A549 (cell line): ENCODE results near the gene THEM5.

Source experiments
- CHD4 ChIP-seq: fragments of 200-600 bp; sonication (generic); IDR thresholded peaks from 2 replicates; pipeline ENCODE4 v1.6.1; 2016; ENCODE audit warnings: antibody characterized with exemption, mild to moderate bottlenecking, borderline replicate concordance
- PHF8 ChIP-seq: fragments of 200-600 bp; sonication (generic); IDR thresholded peaks from 2 replicates; pipeline ENCODE4 v1.6.1; 2016; ENCODE audit warnings: low read depth, mild to moderate bottlenecking, antibody characterized with exemption, moderate library complexity, borderline replicate concordance
- TP53 ChIP-seq: fragments of 250-450 bp; sonication (Bioruptor Pico); IDR thresholded peaks from 2 replicates; pipeline ENCODE4 v1.5.0; 2021; ENCODE audit warnings: mild to moderate bottlenecking, moderate library complexity
- TF ChIP-seq, protein P1 (sequence below): fragments of >200 bp; sonication (Bioruptor Twin); formaldehyde crosslinking; IDR thresholded peaks from 3 replicates; pipeline ENCODE4 v1.5.1; 2016
- TF ChIP-seq, protein P2 (sequence below): IDR thresholded peaks from 2 replicates; pipeline ENCODE4 v1.6.1; 2012

- TF ChIP-seq TP53 (CRISPR knock-in tag) (no peak), CHD4 (no peak), PHF8 (no peak)
- TF ChIP-seq, protein P1, sequence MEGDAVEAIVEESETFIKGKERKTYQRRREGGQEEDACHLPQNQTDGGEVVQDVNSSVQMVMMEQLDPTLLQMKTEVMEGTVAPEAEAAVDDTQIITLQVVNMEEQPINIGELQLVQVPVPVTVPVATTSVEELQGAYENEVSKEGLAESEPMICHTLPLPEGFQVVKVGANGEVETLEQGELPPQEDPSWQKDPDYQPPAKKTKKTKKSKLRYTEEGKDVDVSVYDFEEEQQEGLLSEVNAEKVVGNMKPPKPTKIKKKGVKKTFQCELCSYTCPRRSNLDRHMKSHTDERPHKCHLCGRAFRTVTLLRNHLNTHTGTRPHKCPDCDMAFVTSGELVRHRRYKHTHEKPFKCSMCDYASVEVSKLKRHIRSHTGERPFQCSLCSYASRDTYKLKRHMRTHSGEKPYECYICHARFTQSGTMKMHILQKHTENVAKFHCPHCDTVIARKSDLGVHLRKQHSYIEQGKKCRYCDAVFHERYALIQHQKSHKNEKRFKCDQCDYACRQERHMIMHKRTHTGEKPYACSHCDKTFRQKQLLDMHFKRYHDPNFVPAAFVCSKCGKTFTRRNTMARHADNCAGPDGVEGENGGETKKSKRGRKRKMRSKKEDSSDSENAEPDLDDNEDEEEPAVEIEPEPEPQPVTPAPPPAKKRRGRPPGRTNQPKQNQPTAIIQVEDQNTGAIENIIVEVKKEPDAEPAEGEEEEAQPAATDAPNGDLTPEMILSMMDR, result no peak
- TF ChIP-seq, protein P2, sequence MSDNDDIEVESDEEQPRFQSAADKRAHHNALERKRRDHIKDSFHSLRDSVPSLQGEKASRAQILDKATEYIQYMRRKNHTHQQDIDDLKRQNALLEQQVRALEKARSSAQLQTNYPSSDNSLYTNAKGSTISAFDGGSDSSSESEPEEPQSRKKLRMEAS, result no peak
Observed at GRCh38 chr1:151803915-151804314, 49.6 kb downstream of the THEM5 start.
